Measurements from ENCODE around the gene CDON. TPM values are rescaled to one million over a fixed set of nuclear protein-coding genes. Genes with fewer than 3 reads are reported as not detected.

Gene CDON
- total and polyA plus RNA-seq, 7 experiments from 2014 or later = 0.24 to 4.8 (median 2.1) TPM

DNA sequence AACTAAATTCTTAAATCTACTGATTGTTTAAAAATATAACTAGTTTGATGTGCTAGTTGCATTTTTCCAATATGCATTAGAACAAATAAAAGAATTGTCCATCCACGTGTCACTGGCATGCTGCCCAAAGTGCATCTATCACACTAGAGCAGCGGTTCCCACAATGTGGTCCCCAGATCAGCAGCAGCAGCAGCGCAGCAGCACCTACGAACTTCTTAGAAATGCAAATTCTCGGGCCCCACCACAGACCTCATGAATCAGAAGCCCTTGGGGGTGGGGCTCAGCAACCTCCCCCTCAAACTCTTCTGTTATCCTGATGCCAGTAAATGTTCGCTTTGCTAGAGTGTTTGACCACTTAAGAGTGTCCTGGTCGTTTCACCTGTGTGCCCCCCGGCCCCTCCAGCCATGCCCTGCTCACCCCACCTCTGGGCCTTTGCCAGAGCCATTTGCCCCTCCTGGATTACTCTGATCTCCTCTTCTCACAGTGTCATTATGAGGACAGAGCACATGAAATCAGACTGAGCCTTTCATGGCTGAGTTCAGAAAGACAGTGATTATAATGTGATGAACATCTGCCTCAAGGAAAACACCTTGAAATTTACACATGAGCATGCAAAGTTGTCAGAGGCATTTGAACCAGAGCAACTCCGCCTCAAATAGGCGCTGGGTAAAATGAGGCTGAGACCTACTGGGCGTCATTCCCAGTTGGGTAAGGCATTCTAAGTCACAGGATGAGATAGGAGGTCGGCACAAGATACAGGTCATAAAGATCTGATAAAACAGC is 129.4 kb downstream of the CDON start:
- DNase-seq (no peak), ATAC-seq (no peak)
- peaks cover 0 to 20% (median 10%) of the 10 kb centered on the region in 5 donors for H3K27me3 Mint-ChIP-seq
- ChIA-PET POLR2A (no interaction called here), CTCF (interaction anchor here (0.6 to 1.4 kb wide), 2 partner anchors 8 to 1290 kb away, joined by 3 to 6 read pairs; no protein-coding TSS in a partner anchor)
- Histone ChIP-seq H3K27me3 (ENCODE audit: control insufficient read depth in 2 of 2, insufficient read depth in 2 of 2, low read length in 2 of 2) (no peaks in the 10 kb centered on the region), H3K36me3 (ENCODE audit: control insufficient read depth in 2 of 3, insufficient read depth in 3 of 3, low read length in 3 of 3) (no peaks in the 10 kb centered on the region), H3K9me3 (ENCODE audit: control insufficient read depth in 2 of 3, low read length in 3 of 3) (no peaks in the 10 kb centered on the region), H3K4me1 (ENCODE audit: control insufficient read depth in 2 of 2, insufficient read depth in 2 of 2, low read length in 2 of 2) (no peaks in the 10 kb centered on the region), H3K27ac (ENCODE audit: low read depth, low read length) (no peak overlapping the region), H3K4me3 (ENCODE audit: low read length) (no peak overlapping the region)
- no peaks in the 10 kb centered on the region for H3K9me3 Mint-ChIP-seq
- H3K27ac Mint-ChIP-seq = no peak overlapping the region
- no peaks in the 10 kb centered on the region for H3K36me3 Mint-ChIP-seq
- no peak overlapping the region for H3K4me3 Mint-ChIP-seq
- H3K4me1 Mint-ChIP-seq = peaks cover 0 to 5% (median under 1%) of the 10 kb centered on the region in 7 donors
- intact Hi-C loops (cut with micrococcal nuclease) = no loop called here

DNA sequence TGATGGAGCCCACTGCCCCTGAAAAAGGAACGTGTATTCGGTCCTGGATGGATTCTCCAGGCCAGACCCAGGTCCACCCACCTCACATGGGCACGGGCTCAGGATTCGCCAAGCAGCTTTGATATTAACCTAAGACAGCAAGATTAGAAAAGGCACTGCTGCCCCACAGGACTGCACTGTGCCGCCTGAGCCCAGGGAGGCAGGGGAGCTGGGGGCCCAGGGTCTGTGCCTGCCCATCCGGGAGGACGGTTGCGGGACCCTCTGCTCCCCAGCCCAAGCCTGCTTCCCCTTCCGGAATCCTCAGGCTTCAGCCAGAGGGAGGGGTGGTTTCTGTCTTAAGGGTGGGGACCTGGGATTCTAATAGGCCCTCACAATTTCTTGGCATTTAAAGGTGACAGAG is 130.4 kb downstream of the CDON start:
- H3K27me3 Mint-ChIP-seq = peaks cover under 1 to 24% (median 10%) of the 10 kb centered on the region in 5 donors
- ATAC-seq = no peak

DNA sequence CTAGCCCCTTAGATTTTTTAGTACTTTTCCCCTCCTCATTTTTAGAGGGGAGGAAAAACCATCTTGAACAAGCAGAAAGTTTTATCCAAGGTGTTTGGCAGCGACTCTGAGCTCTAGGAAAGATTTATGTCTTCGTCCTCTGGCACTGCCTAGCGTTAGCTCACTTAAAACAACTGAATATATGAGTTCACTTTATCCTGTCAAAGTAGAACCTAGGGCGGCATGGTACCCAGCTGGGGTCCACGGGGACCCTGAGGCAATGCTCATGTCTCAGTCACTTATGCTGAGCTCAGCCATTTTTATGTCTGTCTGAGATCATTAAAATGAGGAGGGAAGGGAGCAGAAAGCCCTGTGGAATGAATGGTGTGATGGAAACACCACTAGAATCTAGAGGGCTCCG is 131.0 kb downstream of the CDON start:
- Mint-ChIP-seq H3K27ac (no peak overlapping the region), H3K9me3 (no peaks in the 10 kb centered on the region), H3K4me3 (no peak overlapping the region), H3K27me3 (peaks cover 6 to 30% (median 13%) of the 10 kb centered on the region in 5 donors), H3K4me1 (no peaks in the 10 kb centered on the region), H3K36me3 (no peaks in the 10 kb centered on the region)
- intact Hi-C loops (cut with micrococcal nuclease) = no loop called here
- DNase-seq (no peak), ATAC-seq (no peak)
- ChIA-PET POLR2A (no interaction called here), CTCF (interaction anchor here (0.8 to 1.4 kb wide), 2 partner anchors 10 to 266 kb away, joined by 3 to 6 read pairs; no protein-coding TSS in a partner anchor)
- Histone ChIP-seq H3K4me3 (ENCODE audit: low read length) (no peak overlapping the region), H3K27me3 (ENCODE audit: control insufficient read depth in 2 of 2, insufficient read depth in 2 of 2, low read length in 2 of 2) (no peaks in the 10 kb centered on the region), H3K9me3 (ENCODE audit: control insufficient read depth in 2 of 3, low read length in 3 of 3) (no peaks in the 10 kb centered on the region), H3K36me3 (ENCODE audit: control insufficient read depth in 2 of 3, insufficient read depth in 3 of 3, low read length in 3 of 3) (no peaks in the 10 kb centered on the region), H3K27ac (ENCODE audit: low read depth, low read length) (no peak overlapping the region), H3K4me1 (ENCODE audit: control insufficient read depth in 2 of 2, insufficient read depth in 2 of 2, low read length in 2 of 2) (no peaks in the 10 kb centered on the region)

More for the DNA sequence above, 130.4 kb downstream of the CDON start:
- Histone ChIP-seq H3K4me1 (ENCODE audit: control insufficient read depth in 2 of 2, insufficient read depth in 2 of 2, low read length in 2 of 2) (no peaks in the 10 kb centered on the region), H3K9me3 (ENCODE audit: control insufficient read depth in 2 of 3, low read length in 3 of 3) (no peaks in the 10 kb centered on the region), H3K27me3 (ENCODE audit: control insufficient read depth in 2 of 2, insufficient read depth in 2 of 2, low read length in 2 of 2) (no peaks in the 10 kb centered on the region), H3K27ac (ENCODE audit: low read depth, low read length) (no peak overlapping the region), H3K36me3 (ENCODE audit: control insufficient read depth in 2 of 3, insufficient read depth in 3 of 3, low read length in 3 of 3) (no peaks in the 10 kb centered on the region), H3K4me3 (ENCODE audit: low read length) (no peak overlapping the region)
- Mint-ChIP-seq H3K36me3 (no peaks in the 10 kb centered on the region), H3K4me3 (no peak overlapping the region), H3K9me3 (no peaks in the 10 kb centered on the region), H3K27ac (no peak overlapping the region), H3K4me1 (no peaks in the 10 kb centered on the region)
- no peak for DNase-seq
- ChIA-PET CTCF (interaction anchor here (1.4 kb wide), 1 partner anchor 9 kb away, joined by 6 read pairs; no protein-coding TSS in a partner anchor), POLR2A (no interaction called here)
- intact Hi-C loops (cut with micrococcal nuclease) = no loop called here

DNA sequence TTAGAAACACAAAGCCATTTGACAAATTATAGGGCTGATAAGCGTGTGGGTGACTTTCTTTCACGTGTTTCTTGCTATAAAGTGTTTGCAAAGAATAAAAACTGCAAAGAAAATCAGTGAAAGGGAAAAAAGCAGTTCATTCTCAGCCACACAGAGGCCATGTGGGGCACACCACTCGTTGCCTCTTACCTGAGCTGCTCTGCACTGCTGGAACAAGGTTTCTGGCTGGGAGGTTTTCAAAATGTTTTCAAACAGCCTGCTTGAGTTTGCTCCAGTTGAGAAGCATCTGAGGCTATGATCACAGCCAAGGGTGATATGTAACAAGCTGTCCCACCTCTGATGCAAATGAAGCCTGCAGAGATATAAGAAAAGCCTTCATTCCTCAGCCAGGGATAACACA is 131.6 kb downstream of the CDON start:
- Mint-ChIP-seq H3K4me3 (no peak overlapping the region), H3K9me3 (no peaks in the 10 kb centered on the region), H3K36me3 (no peaks in the 10 kb centered on the region), H3K27ac (no peak overlapping the region), H3K4me1 (no peaks in the 10 kb centered on the region), H3K27me3 (peaks cover 7 to 30% (median 15%) of the 10 kb centered on the region in 5 donors)
- Histone ChIP-seq H3K4me1 (ENCODE audit: control insufficient read depth in 2 of 2, insufficient read depth in 2 of 2, low read length in 2 of 2) (no peaks in the 10 kb centered on the region), H3K27me3 (ENCODE audit: control insufficient read depth in 2 of 2, insufficient read depth in 2 of 2, low read length in 2 of 2) (no peaks in the 10 kb centered on the region), H3K9me3 (ENCODE audit: control insufficient read depth in 2 of 3, low read length in 3 of 3) (no peaks in the 10 kb centered on the region), H3K36me3 (ENCODE audit: control insufficient read depth in 2 of 3, insufficient read depth in 3 of 3, low read length in 3 of 3) (no peaks in the 10 kb centered on the region), H3K27ac (ENCODE audit: low read depth, low read length) (no peak overlapping the region), H3K4me3 (ENCODE audit: low read length) (no peak overlapping the region)
- DNase-seq (no peak), ATAC-seq (no peak)
- intact Hi-C loops (cut with micrococcal nuclease) = no loop called here
- ChIA-PET POLR2A (no interaction called here), CTCF (interaction anchor here (0.8 kb wide), 1 partner anchor 266 kb away, joined by 3 read pairs; no protein-coding TSS in a partner anchor)

DNA sequence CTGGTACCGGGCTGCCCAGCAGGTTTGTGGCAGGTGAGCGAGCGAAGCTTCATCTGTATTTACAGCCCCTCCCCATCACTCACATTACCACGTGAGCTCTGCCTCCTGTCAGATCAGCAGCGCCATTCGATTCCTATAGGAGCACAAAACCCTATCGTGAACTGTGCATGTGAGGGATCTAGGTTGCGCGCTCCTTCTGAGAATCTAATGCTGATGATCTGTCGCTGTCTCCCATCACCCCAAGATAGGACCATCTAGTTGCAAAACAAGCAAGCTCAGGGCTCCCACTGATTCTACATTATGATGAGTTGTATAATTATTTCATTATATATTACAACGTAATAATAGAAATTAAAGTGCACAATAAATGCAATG is 132.6 kb downstream of the CDON start:
- no peaks in the 10 kb centered on the region for H3K4me1 ChIP-seq (ENCODE audit: control insufficient read depth in 2 of 2, insufficient read depth in 2 of 2, low read length in 2 of 2)
- ATAC-seq = no peak
- ChIA-PET POLR2A (no interaction called here), CTCF (no interaction called here)
- H3K27me3 ChIP-seq (ENCODE audit: control insufficient read depth in 2 of 2, insufficient read depth in 2 of 2, low read length in 2 of 2) = no peaks in the 10 kb centered on the region
- no peak overlapping the region for H3K27ac ChIP-seq (ENCODE audit: low read depth, low read length)
- intact Hi-C loops (cut with micrococcal nuclease) = no loop called here
- no peak for DNase-seq
- Mint-ChIP-seq H3K27ac (no peak overlapping the region), H3K27me3 (peaks cover 7 to 30% (median 15%) of the 10 kb centered on the region in 5 donors), H3K9me3 (no peaks in the 10 kb centered on the region), H3K36me3 (no peaks in the 10 kb centered on the region), H3K4me3 (no peak overlapping the region), H3K4me1 (no peaks in the 10 kb centered on the region)
- no peak overlapping the region for H3K4me3 ChIP-seq (ENCODE audit: low read length)
- H3K9me3 ChIP-seq (ENCODE audit: control insufficient read depth in 2 of 3, low read length in 3 of 3) = no peaks in the 10 kb centered on the region
- no peaks in the 10 kb centered on the region for H3K36me3 ChIP-seq (ENCODE audit: control insufficient read depth in 2 of 3, insufficient read depth in 3 of 3, low read length in 3 of 3)

DNA sequence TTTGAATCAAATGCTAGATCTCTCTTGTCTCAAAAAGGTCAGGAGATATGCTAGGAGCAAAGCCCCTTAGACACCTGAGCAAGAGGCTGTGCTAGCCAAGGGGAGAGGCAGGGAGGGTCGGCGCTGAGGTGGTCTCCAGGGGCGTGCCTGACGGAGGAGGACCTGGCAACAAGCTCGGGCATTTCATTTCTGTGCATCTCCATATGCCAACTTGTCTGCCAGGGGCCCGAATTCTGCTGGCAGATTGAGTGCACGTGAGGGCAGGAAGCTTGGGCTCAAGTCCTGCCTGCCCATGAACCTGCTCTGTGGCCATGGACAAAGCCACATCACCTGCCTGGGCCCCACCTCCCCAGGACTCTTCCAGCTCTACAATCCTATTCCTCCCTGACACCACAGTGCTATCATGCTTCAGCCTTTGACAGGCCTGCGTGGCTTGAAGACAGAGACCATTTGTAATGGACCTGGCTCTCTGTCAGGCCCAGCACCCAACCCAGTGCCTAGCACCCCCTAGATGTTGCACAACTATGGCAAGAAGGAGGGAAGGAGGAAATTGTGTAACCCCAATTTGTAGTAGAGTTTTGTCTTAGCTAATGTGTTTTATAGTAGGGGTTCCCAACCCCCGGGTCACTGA is 133.1 kb downstream of the CDON start:
- DNase-seq = no peak
- intact Hi-C loops (cut with micrococcal nuclease) = no loop called here
- no peaks in the 10 kb centered on the region for H3K36me3 Mint-ChIP-seq
- no peak for ATAC-seq
- POLR2A ChIA-PET = no interaction called here
- CTCF ChIA-PET = interaction anchor here (0.9 kb wide), 1 partner anchor 264 kb away, joined by 3 read pairs; no protein-coding TSS in a partner anchor
- no peaks in the 10 kb centered on the region for H3K36me3 ChIP-seq (ENCODE audit: control insufficient read depth in 2 of 3, insufficient read depth in 3 of 3, low read length in 3 of 3)
- H3K4me1 ChIP-seq (ENCODE audit: control insufficient read depth in 2 of 2, insufficient read depth in 2 of 2, low read length in 2 of 2) = no peaks in the 10 kb centered on the region
- no peak overlapping the region for H3K4me3 ChIP-seq (ENCODE audit: low read length)
- H3K9me3 Mint-ChIP-seq = no peaks in the 10 kb centered on the region
- H3K27ac Mint-ChIP-seq = no peak overlapping the region
- H3K9me3 ChIP-seq (ENCODE audit: control insufficient read depth in 2 of 3, low read length in 3 of 3) = no peaks in the 10 kb centered on the region
- no peaks in the 10 kb centered on the region for H3K27me3 ChIP-seq (ENCODE audit: control insufficient read depth in 2 of 2, insufficient read depth in 2 of 2, low read length in 2 of 2)
- H3K4me1 Mint-ChIP-seq = no peaks in the 10 kb centered on the region
- H3K27ac ChIP-seq (ENCODE audit: low read depth, low read length) = no peak overlapping the region
- H3K4me3 Mint-ChIP-seq = no peak overlapping the region
- peaks cover 7 to 30% (median 15%) of the 10 kb centered on the region in 5 donors for H3K27me3 Mint-ChIP-seq

All from naive thymus-derived CD4-positive, alpha-beta T cell (primary cell).